GM20000 (cell line): ENCODE results near the gene TRMT11.

Experiments used
- DNase-seq: peaks from one replicate; pipeline ENCODE4 v3.0.0; 2012; ENCODE audit warnings: low spot score
- TF ChIP-seq, protein P1 (sequence below): IDR thresholded peaks from 2 replicates; pipeline ENCODE4 v1.5.1; 2012; ENCODE audit warnings: mild to moderate bottlenecking, control low read depth; ENCODE audit errors: extremely low read depth, missing control alignments

TRMT11 gene

DNA sequence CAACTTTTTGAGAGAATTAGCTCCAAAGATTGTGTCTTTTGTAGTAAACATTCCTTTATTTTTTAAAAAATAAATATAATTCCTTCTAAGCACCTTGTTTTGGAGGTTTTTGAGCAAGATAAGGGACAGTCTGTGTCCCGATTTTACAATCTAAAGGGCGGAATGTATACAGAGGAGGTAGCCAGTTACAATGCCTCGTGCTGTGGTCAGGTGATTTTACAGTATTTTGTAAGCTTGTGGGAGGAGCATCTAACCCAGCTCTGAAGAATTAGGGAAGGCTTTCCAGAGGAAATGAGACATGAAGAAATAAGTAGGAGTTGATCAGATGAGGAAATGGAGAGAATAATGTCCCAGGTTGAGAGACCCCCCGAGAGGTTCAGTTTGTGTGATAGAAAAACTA, 28.5 kb upstream of the TRMT11 start:
- TF ChIP-seq, protein P1, sequence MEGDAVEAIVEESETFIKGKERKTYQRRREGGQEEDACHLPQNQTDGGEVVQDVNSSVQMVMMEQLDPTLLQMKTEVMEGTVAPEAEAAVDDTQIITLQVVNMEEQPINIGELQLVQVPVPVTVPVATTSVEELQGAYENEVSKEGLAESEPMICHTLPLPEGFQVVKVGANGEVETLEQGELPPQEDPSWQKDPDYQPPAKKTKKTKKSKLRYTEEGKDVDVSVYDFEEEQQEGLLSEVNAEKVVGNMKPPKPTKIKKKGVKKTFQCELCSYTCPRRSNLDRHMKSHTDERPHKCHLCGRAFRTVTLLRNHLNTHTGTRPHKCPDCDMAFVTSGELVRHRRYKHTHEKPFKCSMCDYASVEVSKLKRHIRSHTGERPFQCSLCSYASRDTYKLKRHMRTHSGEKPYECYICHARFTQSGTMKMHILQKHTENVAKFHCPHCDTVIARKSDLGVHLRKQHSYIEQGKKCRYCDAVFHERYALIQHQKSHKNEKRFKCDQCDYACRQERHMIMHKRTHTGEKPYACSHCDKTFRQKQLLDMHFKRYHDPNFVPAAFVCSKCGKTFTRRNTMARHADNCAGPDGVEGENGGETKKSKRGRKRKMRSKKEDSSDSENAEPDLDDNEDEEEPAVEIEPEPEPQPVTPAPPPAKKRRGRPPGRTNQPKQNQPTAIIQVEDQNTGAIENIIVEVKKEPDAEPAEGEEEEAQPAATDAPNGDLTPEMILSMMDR: no peak
- DNase-seq: no peak

DNA sequence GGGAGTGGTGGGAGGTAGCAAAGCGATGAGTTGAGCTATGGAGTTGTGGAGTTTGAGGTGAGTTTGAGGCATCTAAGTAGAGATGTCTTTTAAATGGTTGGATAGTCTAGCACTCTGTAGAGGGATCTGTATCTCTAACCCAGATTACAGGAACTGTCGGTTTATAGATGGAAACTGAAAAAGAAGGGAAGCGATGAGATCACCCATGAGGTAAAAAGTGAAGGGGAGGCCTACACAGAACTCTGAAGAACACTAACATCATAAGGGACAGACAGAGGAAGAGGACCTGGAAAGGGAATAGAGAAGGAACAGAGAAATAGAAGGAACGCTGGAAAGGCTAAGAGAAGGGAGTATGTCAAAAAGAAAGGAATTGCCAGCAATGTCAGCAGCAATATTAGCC, 27.3 kb upstream of the TRMT11 start:
- no peak for DNase-seq
- TF ChIP-seq, protein P1: no peak

DNA sequence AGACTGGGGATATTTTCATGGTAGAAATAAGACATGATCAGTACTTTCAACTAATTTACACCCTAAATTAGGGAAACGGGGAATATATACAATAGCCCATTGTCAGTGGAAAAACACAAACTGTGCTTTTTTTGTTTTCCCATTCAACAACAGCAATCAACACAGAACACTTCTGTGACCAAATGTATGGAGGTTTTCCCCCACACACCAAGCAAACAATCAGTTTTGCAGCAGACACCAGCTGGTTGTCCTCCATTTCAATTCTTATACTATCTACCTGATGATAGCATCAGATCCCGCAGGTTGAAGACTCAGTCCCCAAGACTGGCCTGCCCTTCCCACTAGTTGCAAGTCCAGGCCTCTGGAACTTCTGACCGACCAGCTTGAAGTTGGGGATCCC, 25.2 kb upstream of the TRMT11 start:
- TF ChIP-seq, protein P1: no peak
- no peak for DNase-seq

GRCh38 chr6:125962900-125963497, 23.3 kb upstream of the TRMT11 start:
- DNase-seq: no peak
- TF ChIP-seq, protein P1: no peak

- TF ChIP-seq, protein P1: no peak
- no peak for DNase-seq
Observed at GRCh38 chr6:125963817-125964216, 22.5 kb upstream of the TRMT11 start.

GRCh38 chr6:125966569-125966968, 19.8 kb upstream of the TRMT11 start:
- TF ChIP-seq, protein P1: no peak
- no peak for DNase-seq

DNA sequence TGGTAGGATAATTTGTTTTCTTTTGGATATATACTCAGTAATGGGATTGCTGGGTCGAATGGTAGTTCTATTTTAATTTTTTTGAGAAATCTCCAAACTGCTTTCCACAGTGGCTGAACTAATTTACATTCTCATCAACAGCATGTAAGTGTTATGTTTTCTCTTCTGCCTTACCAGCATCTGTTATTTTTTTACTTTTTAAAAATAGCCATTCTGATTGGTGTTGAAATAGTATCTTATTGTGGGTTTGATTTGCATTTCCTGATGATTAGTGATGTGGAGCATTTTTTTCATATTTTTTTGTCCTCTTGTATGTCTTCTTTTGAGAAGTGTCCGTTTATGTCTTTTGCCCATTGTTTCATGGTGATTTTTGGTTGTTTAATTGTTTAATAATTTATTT, 17.8 kb upstream of the TRMT11 start:
- TF ChIP-seq, protein P1: no peak
- no peak for DNase-seq
